Mesenchymal stem cell (in vitro differentiated cells and primary cell): ENCODE measurements around the gene UNK.
A peak's percentile ranks its signal among the peaks of the same experiment; 100 is the strongest.

Source experiments
- DNase-seq: peaks from one replicate; pipeline ENCODE4 v3.0.0-alpha.2; 2013
- H2AFZ ChIP-seq: one replicate; pipeline ENCODE4 v1.6.1; 2013; ENCODE audit warnings: low read depth, mild to moderate bottlenecking, control low read depth, inconsistent platforms, low read length, moderate library complexity
- H2AK5ac ChIP-seq: 2 replicates; pipeline ENCODE4 v1.6.1; 2013; ENCODE audit warnings: low read length, moderate library complexity, mild to moderate bottlenecking, inconsistent platforms; ENCODE audit not compliant: severe bottlenecking
- H2BK120ac ChIP-seq: one replicate; pipeline ENCODE4 v1.6.1; 2013; ENCODE audit warnings: low read depth, mild to moderate bottlenecking, inconsistent platforms, low read length, moderate library complexity
- H2BK12ac ChIP-seq, 2 experiments: one replicate each; pipeline ENCODE4 v1.6.1; 2013; ENCODE audit warnings: inconsistent platforms in 2 of 2, low read length in 2 of 2, mild to moderate bottlenecking in 2 of 2, moderate library complexity in 2 of 2, control low read depth in 1 of 2
- H2BK15ac ChIP-seq: one replicate; pipeline ENCODE4 v1.6.1; 2013; ENCODE audit warnings: mild to moderate bottlenecking, low read depth, inconsistent platforms; ENCODE audit not compliant: poor library complexity, severe bottlenecking
- H2BK5ac ChIP-seq: 2 replicates; pipeline ENCODE4 v1.6.1; 2013; ENCODE audit warnings: low read depth, mild to moderate bottlenecking, low read length, control low read depth, inconsistent platforms; ENCODE audit not compliant: poor library complexity, severe bottlenecking
- H3K14ac ChIP-seq, 2 experiments: one replicate each; pipeline ENCODE4 v1.6.1; 2013; ENCODE audit warnings: inconsistent platforms in 2 of 2, low read length in 2 of 2, control low read depth in 1 of 2, mild to moderate bottlenecking in 1 of 2, moderate library complexity in 1 of 2
- H3K18ac ChIP-seq, 2 experiments: one replicate each; pipeline ENCODE4 v1.6.1; 2013; ENCODE audit warnings: inconsistent platforms in 2 of 2, low read length in 2 of 2, control low read depth in 1 of 2, low read depth in 1 of 2, mild to moderate bottlenecking in 1 of 2
- H3K23ac ChIP-seq, 2 experiments: one replicate each; pipeline ENCODE4 v1.6.1; 2013; ENCODE audit warnings: inconsistent platforms in 2 of 2, low read length in 2 of 2, mild to moderate bottlenecking in 2 of 2, moderate library complexity in 2 of 2, control low read depth in 1 of 2
- H3K27ac ChIP-seq: 2 replicates; pipeline ENCODE4 v1.5.1; 2013; ENCODE audit warnings: mild to moderate bottlenecking, moderate library complexity, low read length, control low read depth, inconsistent platforms; ENCODE audit not compliant: poor library complexity, severe bottlenecking
- H3K27me3 ChIP-seq, 2 experiments: 2 replicates each; pipeline versions ENCODE4 v1.6.1 to v1.7.0; 2013; ENCODE audit warnings: low read length in 2 of 2, mild to moderate bottlenecking in 2 of 2, moderate library complexity in 2 of 2, control low read depth in 1 of 2, inconsistent platforms in 1 of 2; ENCODE audit not compliant: control insufficient read depth in 1 of 2, insufficient read depth in 1 of 2
- H3K36me3 ChIP-seq, 2 experiments: 2 replicates each; pipeline versions ENCODE4 v1.6.1 to v1.7.0; 2013; ENCODE audit warnings: low read length in 2 of 2, control low read depth in 1 of 2, inconsistent platforms in 1 of 2, low read depth in 1 of 2, mild to moderate bottlenecking in 1 of 2; ENCODE audit not compliant: insufficient read depth in 2 of 2, control insufficient read depth in 1 of 2
- H3K4ac ChIP-seq, 2 experiments: one replicate each; pipeline ENCODE4 v1.6.1; 2013; ENCODE audit warnings: inconsistent platforms in 2 of 2, low read length in 2 of 2, mild to moderate bottlenecking in 2 of 2, moderate library complexity in 2 of 2, control low read depth in 1 of 2, low read depth in 1 of 2
- H3K4me1 ChIP-seq: 2 replicates; pipeline ENCODE4 v1.6.1; 2013; ENCODE audit warnings: low read depth, low read length, control low read depth; ENCODE audit not compliant: control insufficient read depth, insufficient read depth
- H3K4me2 ChIP-seq: 2 replicates; pipeline ENCODE4 v1.6.1; 2013; ENCODE audit warnings: low read length, mild to moderate bottlenecking, inconsistent platforms; ENCODE audit not compliant: poor library complexity, severe bottlenecking
- H3K4me3 ChIP-seq, 2 experiments: 2 replicates each; pipeline versions ENCODE4 v1.5.1 to v1.7.0; 2013; ENCODE audit warnings: low read length in 2 of 2, mild to moderate bottlenecking in 2 of 2, control low read depth in 1 of 2, low read depth in 1 of 2; ENCODE audit not compliant: insufficient read depth in 1 of 2
- H3K79me1 ChIP-seq: replicated peaks from 2 replicates; pipeline ENCODE4 v1.6.1; 2013; ENCODE audit warnings: mild to moderate bottlenecking, control low read depth, low read length, inconsistent platforms; ENCODE audit not compliant: poor library complexity, severe bottlenecking
- H3K9ac ChIP-seq: 2 replicates; pipeline ENCODE4 v1.7.0; 2013; ENCODE audit warnings: mild to moderate bottlenecking, low read length, moderate library complexity
- H3K9me3 ChIP-seq: 2 replicates; pipeline ENCODE4 v1.7.0; 2013; ENCODE audit warnings: mild to moderate bottlenecking, low read length; ENCODE audit not compliant: control insufficient read depth
- H4K8ac ChIP-seq: one replicate; pipeline ENCODE4 v1.6.1; 2013; ENCODE audit warnings: inconsistent platforms, mild to moderate bottlenecking, low read length, moderate library complexity
- H4K91ac ChIP-seq: one replicate; pipeline ENCODE4 v1.6.1; 2013; ENCODE audit warnings: mild to moderate bottlenecking, low read length, inconsistent platforms
- WGBS: methylation state at CpG from one replicate; pipeline ENCODE4 v1.1.7; 2013; ENCODE audit warnings: mixed read lengths; 5-methylcytosine and 5-hydroxymethylcytosine counted together

The UNK gene

DNA sequence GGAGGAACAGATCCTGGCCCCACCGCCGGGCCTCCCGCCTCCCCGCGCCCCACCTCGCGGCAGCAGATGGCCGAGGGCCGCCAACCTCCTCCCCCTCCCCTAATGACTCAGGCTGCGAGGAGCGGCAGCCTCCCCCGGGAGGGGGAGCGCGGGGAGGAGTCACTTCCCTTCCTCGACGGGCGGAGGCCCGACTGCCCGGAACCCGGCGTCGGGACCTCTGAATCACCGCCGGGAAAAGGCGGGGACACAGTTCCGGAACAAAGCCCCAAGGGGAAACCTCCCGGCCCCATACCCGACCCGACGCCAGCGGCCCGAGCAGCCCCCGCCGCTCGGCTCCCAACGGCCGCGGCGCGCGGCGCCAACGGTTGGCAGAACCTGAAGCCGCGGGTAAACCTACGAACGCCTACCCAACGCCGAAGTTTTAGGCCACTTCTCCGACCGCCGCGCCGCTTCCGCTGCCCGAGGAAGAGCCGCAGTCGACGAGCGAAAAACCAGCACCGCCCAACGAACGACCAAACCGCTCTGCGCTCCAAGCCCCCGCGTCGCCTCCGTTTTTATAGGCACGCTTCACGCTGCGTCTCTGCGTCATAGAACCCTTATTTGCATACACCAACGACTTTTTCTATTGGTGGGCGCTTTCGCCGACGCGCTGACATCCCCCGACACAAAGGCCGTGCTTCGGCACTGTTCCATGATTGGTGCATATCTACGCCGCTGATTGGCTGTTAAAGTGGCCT is 5.2 kb upstream of the UNK start:
- Histone ChIP-seq H3K18ac (peak overlapping the region; percentile 98 to 99), H3K23ac (peak overlapping the region in 1 of 2 experiments; percentile 98), H2AK5ac (peak overlapping the region; percentile 83), H2BK15ac (peak overlapping the region; percentile 83), H3K27ac (peak overlapping the region; percentile 97), H3K9ac (peak overlapping the region; percentile 97), H2BK5ac (peak overlapping the region; percentile 99), H3K36me3 (peaks cover 19 to 42% of the 10 kb centered on the region in 2 experiments), H3K79me1 (peaks cover 4% of the 10 kb centered on the region), H4K91ac (peak overlapping the region; percentile 88), H3K27me3 (no peaks in the 10 kb centered on the region), H3K4me1 (peaks cover 10% of the 10 kb centered on the region), H2BK12ac (no peak overlapping the region), H3K4ac (peak overlapping the region; percentile 99), H2AFZ (no peak overlapping the region), H3K4me3 (peak overlapping the region; percentile 87 to 96), H4K8ac (peak overlapping the region; percentile 88), H3K14ac (peak overlapping the region in 1 of 2 experiments; percentile 97), H3K9me3 (no peaks in the 10 kb centered on the region), H2BK120ac (peak overlapping the region; percentile 88), H3K4me2 (no peak overlapping the region)
- DNase-seq, result peak; percentile 100
- WGBS, result under 1% methylated on average over 72 of the region's 84 CpGs

DNA sequence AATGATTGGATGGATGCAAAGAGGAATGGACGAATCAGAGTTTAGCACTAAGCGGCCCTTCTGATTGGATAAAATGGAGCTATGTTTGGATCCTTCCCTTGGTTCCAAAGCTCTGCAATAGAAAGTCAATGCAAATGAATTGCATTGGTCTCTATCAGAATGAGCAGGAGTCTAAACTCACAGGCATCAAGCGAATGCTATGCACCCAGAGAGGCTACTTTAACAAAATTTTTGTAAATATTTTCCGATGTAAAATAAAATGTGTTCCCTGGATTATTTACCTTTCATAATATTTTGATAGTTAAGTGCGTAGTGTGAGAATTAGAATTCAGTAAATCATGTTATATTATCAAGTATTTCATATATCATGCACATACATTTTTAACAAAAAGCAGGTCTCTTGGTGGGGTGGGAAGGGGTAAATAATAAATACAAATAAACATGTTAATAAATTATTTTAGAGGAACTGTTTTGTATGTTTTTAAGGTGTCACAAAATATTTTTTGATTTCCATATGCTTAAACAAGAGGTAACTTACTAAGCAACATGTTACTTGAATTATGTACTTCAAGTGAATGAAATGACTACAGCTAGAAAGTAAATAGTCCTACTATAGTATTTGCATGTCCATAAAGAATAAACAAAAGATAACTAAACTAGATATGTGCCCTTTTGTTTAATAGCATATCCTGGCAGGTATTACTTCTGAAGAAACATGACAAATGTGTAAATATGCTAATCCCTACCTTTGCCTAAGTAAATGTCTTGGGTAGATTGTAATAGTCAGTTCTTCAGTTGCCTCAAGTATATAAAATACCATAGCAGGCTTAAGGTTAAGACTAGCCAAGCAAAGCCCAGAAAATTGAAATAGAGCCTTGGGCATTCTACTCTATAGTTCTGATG is 4.4 kb upstream of the UNK start:
- Histone ChIP-seq H3K14ac (no peak overlapping the region), H3K27me3 (no peaks in the 10 kb centered on the region), H3K4me3 (no peak overlapping the region), H3K23ac (no peak overlapping the region), H2AK5ac (no peak overlapping the region), H2BK120ac (no peak overlapping the region), H3K9ac (peak overlapping the region; percentile 43), H3K27ac (peak overlapping the region; percentile 54), H2BK5ac (no peak overlapping the region), H2AFZ (no peak overlapping the region), H3K4ac (no peak overlapping the region), H3K4me2 (peak overlapping the region; percentile 24), H3K9me3 (no peaks in the 10 kb centered on the region), H3K36me3 (peaks cover 12 to 34% of the 10 kb centered on the region in 2 experiments), H4K8ac (no peak overlapping the region), H3K79me1 (peaks cover 4% of the 10 kb centered on the region), H3K4me1 (peaks cover 9% of the 10 kb centered on the region), H4K91ac (no peak overlapping the region), H3K18ac (no peak overlapping the region), H2BK15ac (no peak overlapping the region), H2BK12ac (no peak overlapping the region)
- no peak for DNase-seq
- 0% methylated on average over 2 of the region's 5 CpGs for WGBS

DNA sequence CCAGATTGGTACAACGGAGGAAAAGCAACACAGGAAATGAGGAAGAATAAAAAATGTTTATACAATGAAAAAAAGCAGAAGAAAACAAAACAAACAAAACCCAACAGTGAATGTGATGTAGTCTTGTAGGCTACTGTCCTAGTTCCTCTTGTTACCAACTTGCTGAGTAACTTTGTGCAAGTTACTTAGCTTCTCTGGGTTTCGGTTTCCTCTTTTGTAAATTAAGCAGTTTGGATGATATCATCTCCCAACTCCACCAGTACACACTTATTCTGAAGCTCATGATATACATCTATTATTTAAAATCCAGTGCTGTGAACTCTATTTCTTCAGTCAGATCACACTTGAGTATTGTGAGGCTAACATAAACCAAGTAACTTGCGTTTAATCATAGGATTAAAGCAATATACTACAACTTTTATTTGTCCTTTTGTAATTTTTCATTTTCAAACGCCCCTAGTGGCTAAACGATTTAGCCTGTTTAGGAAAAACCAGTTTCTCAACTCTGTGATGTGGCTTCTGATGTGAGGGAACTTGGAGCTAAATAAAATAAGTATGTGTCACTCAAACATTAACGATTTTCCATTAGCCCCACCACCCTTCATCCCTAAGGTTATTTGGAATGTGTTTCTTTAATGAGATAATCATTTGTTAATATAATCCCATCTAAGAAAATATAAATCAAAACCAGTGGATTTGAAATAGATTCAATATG is 1.4 kb upstream of the UNK start:
- no peaks in the 10 kb centered on the region for H3K27me3 ChIP-seq
- no peak overlapping the region for H4K8ac ChIP-seq
- peak overlapping the region; percentile 100 for H3K9ac ChIP-seq
- peaks cover 4% of the 10 kb centered on the region for H3K79me1 ChIP-seq
- peak overlapping the region in 1 of 2 experiments; percentile 82 for H3K4me3 ChIP-seq
- H3K9me3 ChIP-seq, result no peaks in the 10 kb centered on the region
- H3K27ac ChIP-seq, result peak overlapping the region; percentile 29
- no peak overlapping the region for H2BK120ac ChIP-seq
- H3K18ac ChIP-seq, result no peak overlapping the region
- H2AFZ ChIP-seq, result no peak overlapping the region
- peaks cover 7 to 9% of the 10 kb centered on the region in 2 experiments for H3K36me3 ChIP-seq
- H3K23ac ChIP-seq, result no peak overlapping the region
- no peak overlapping the region for H2BK15ac ChIP-seq
- no CpG with 5 or more reads among the region's 6 CpGs for WGBS
- peaks cover 14% of the 10 kb centered on the region for H3K4me1 ChIP-seq
- H3K4me2 ChIP-seq, result peak overlapping the region; percentile 10
- H4K91ac ChIP-seq, result no peak overlapping the region
- peak; percentile 79 for DNase-seq
- no peak overlapping the region for H2AK5ac ChIP-seq
- no peak overlapping the region for H2BK5ac ChIP-seq
- H3K4ac ChIP-seq, result no peak overlapping the region
- H2BK12ac ChIP-seq, result no peak overlapping the region
- no peak overlapping the region for H3K14ac ChIP-seq
